ENCODE measurements around the gene IGF1R.

The IGF1R gene

DNA sequence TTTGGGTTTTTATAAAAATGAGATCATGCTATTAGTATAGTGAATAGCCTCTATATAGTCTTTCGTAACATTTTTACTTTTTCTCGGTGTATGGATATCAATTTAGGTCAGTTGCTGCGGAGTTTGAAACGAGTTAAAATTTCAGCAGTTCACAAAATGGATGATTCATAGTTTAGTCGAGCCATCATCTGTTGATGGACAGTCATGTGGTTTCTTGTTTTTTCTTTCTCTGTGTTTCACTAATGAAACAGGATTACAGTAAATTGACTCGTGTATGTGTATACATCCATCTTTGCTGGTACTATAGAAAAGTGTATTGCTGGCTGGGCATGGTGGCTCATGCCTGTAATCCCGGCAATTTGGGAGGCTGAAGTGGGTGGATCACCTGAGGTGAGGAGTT lies 106.8 kb downstream of the IGF1R start:
- no peak overlapping the region for H3K4me3 ChIP-seq (replicated peaks in 1 of 2; ENCODE audit: low read depth in 2 of 2, low read length in 2 of 2)
- peak in 1 of 2 donors; percentile 43 for DNase-seq (ENCODE audit: low read depth in 2 of 2)
- TF ChIP-seq, protein P1, sequence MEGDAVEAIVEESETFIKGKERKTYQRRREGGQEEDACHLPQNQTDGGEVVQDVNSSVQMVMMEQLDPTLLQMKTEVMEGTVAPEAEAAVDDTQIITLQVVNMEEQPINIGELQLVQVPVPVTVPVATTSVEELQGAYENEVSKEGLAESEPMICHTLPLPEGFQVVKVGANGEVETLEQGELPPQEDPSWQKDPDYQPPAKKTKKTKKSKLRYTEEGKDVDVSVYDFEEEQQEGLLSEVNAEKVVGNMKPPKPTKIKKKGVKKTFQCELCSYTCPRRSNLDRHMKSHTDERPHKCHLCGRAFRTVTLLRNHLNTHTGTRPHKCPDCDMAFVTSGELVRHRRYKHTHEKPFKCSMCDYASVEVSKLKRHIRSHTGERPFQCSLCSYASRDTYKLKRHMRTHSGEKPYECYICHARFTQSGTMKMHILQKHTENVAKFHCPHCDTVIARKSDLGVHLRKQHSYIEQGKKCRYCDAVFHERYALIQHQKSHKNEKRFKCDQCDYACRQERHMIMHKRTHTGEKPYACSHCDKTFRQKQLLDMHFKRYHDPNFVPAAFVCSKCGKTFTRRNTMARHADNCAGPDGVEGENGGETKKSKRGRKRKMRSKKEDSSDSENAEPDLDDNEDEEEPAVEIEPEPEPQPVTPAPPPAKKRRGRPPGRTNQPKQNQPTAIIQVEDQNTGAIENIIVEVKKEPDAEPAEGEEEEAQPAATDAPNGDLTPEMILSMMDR (IDR thresholded peaks at IDR 0.05; ENCODE audit: low read depth, low read length) = no peak

DNA sequence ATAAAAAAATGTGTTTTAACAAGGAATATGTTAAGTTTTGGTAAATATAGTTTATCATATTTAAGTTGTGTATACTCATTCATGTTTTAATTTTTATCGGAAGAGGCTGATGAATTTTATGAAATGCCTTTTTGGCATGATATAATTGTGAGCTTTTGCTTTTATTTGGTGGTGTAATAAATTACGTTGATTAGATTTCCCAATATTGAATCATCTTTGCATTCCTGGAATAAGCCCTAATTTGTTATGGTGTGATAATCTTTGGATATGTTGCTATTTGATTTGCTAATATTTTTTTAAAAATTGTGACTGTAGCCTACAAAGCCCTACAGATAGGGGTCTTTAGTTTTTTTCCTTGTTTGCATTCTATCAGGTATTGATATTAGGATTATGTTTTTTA lies 107.4 kb downstream of the IGF1R start:
- TF ChIP-seq, protein P1 (IDR thresholded peaks at IDR 0.05; ENCODE audit: low read depth, low read length) = no peak
- DNase-seq (ENCODE audit: low read depth in 2 of 2) = no peak
- no peak overlapping the region for H3K4me3 ChIP-seq (replicated peaks in 1 of 2; ENCODE audit: low read depth in 2 of 2, low read length in 2 of 2)

DNA sequence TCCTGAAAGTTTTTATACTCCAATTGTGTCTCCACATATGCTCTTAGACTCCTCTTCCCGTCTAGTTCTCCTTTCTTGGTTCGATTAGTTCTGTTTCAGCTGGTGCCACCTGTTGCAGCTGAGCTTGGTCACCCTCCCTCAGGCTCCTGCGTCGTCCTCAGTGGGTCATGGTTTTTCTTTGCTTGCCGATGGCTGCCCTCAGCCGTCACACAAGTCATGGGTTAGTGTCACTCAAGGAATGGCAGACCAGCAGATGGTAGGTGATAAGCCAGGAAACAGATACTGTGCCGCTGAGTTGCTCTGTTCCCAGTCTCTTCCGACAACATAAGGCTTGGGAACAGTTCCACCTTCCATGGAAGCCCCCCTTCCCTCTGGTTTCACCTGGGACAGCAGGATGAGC lies 109.9 kb downstream of the IGF1R start:
- TF ChIP-seq, protein P1 (IDR thresholded peaks at IDR 0.05; ENCODE audit: low read depth, low read length) = no peak
- no peak overlapping the region for H3K4me3 ChIP-seq (replicated peaks in 1 of 2; ENCODE audit: low read depth in 2 of 2, low read length in 2 of 2)
- DNase-seq (ENCODE audit: low read depth in 2 of 2) = no peak

DNA sequence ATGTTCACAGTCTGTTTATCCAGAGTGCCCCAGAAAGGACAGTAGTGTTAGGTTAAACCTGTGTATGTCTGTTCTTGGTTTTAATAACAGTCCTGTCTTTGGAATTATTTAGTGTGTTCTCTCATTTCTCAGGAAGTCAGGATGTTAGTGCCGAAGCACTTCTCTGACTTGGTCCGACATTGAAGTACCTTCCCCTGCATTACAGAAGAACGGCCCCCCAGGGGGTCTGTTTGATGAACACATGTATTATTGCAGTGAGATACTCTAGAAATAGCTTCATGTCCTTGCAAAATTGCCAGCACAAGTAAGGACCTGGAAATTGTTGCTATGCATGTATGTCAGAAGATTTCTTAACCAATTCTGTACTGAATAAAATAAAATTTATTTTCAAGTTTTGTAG lies 110.9 kb downstream of the IGF1R start:
- no peak for DNase-seq (ENCODE audit: low read depth in 2 of 2)
- TF ChIP-seq, protein P1 (IDR thresholded peaks at IDR 0.05; ENCODE audit: low read depth, low read length) = no peak
- H3K4me3 ChIP-seq (replicated peaks in 1 of 2; ENCODE audit: low read depth in 2 of 2, low read length in 2 of 2) = no peak overlapping the region

DNA sequence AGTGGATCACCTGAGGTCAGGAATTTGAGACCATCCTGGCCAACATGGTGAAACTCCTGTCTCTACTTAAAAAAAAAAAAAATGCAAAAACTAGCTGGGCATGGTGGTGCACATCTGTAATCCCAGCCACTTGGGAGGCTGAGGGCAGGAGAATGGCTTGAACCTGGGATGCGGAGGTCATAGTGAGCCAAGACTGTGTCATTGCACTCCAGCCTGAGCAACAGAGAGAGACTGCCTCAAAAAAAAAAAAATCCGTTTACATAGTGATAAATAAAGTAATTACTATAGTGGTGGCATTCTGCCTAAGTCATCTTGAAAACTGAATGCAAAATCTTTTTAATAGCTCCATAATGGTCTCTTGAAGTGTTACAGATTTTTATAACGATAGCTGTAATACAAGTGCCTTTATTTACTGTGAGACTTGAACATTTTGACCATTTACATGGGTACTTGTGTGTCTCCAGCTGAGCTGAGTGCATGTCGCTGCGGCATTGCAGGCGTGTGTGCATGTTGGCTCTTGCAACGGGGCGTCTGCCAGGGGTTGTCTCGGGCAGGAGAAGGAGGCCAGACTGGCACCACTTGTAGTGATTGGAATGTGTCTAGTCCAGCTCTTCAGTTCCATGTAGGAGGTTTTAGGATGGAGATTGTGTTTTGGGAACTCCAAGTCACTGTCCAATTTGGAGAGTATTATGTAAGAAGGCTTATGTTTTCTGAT lies 111.9 kb downstream of the IGF1R start:
- H3K4me3 ChIP-seq (replicated peaks in 1 of 2; ENCODE audit: low read depth in 2 of 2, low read length in 2 of 2) = no peak overlapping the region
- no peak for DNase-seq (ENCODE audit: low read depth in 2 of 2)
- TF ChIP-seq, protein P1 (IDR thresholded peaks at IDR 0.05; ENCODE audit: low read depth, low read length) = no peak

DNA sequence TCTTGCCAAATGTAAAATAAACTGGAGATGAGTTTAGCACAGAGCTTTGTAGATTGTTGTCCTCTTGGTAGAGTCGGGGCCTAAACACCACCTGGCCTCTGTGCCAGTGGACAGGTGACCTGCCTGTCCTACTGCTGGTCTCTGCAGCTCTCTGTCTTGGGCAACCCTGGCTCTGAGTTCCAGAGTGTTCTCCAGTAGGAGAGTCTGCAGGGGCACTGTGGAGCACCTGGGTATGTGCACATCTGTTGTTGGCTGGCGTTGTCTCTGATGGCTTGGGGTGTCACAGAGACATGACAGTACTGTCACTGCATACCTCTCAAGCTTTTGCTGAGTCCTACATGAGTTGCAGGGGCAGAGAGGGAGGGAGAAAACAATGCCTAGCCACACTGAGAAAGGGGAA lies 112.6 kb downstream of the IGF1R start:
- TF ChIP-seq, protein P1 (IDR thresholded peaks at IDR 0.05; ENCODE audit: low read depth, low read length) = no peak
- no peak overlapping the region for H3K4me3 ChIP-seq (replicated peaks in 1 of 2; ENCODE audit: low read depth in 2 of 2, low read length in 2 of 2)
- DNase-seq (ENCODE audit: low read depth in 2 of 2) = no peak

DNA sequence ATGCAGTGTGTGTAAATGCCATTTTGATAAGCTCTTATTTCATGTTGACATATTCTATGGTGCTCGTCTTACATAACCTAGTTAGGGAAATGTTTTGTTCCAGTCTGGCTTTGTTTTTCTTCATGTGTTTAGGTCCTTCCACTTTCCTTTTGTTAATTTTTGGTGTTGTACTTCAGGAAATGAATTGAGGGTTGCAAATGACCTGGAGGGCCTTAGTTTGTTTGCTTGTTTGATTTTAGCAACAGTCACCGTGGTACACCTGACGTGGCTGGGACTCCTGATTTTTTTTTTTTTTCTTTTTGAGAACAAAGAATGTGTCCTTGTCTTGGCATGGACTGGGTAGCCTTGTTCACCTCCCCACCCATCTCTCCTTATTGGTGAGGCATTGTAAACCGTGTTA lies 114.8 kb downstream of the IGF1R start:
- TF ChIP-seq, protein P1 (IDR thresholded peaks at IDR 0.05; ENCODE audit: low read depth, low read length) = no peak
- H3K4me3 ChIP-seq (replicated peaks in 1 of 2; ENCODE audit: low read depth in 2 of 2, low read length in 2 of 2) = no peak overlapping the region
- no peak for DNase-seq (ENCODE audit: low read depth in 2 of 2)
